SK-N-SH treated with all-trans-retinoic acid at 6 μM for 48 hours (cell line): ENCODE measurements around the gene UMPS.

Experiments used
- ARNTL ChIP-seq: fragments of 450-650 bp; formaldehyde crosslinking; IDR thresholded peaks from 2 replicates; pipeline ENCODE4 v1.5.0; 2020; ENCODE audit warnings: low read depth, mild to moderate bottlenecking, moderate library complexity, borderline replicate concordance
- CSDC2 ChIP-seq: fragments of 250-450 bp; sonication (Bioruptor Pico); IDR thresholded peaks from 2 replicates; pipeline ENCODE4 v1.5.0; 2020; ENCODE audit warnings: mild to moderate bottlenecking, moderate library complexity
- PPARA ChIP-seq: fragments of 250-450 bp; sonication (Bioruptor Pico); IDR thresholded peaks from 2 replicates; pipeline ENCODE4 v1.5.0; 2020; ENCODE audit warnings: mild to moderate bottlenecking, borderline replicate concordance
- RARB ChIP-seq: fragments of 250-450 bp; sonication (Bioruptor Pico); IDR thresholded peaks from 2 replicates; pipeline ENCODE4 v1.8.0; 2021; ENCODE audit warnings: mild to moderate bottlenecking, moderate library complexity
- TOX ChIP-seq: fragments of 250-450 bp; sonication (Bioruptor Pico); IDR thresholded peaks from 2 replicates; pipeline ENCODE4 v1.8.0; 2021; ENCODE audit warnings: mild to moderate bottlenecking, moderate library complexity, borderline replicate concordance
- ZFP3 ChIP-seq: fragments of 250-450 bp; sonication (Bioruptor Pico); IDR thresholded peaks from 2 replicates; pipeline ENCODE4 v1.5.0; 2020; ENCODE audit warnings: mild to moderate bottlenecking, moderate library complexity
- ZNF8 ChIP-seq: fragments of 450-650 bp; formaldehyde crosslinking; IDR thresholded peaks from 2 replicates; pipeline ENCODE4 v1.5.0; 2020; ENCODE audit warnings: mild to moderate bottlenecking, moderate library complexity
- TF ChIP-seq, protein P1 (sequence below): fragments of 250-450 bp; sonication (Bioruptor Pico); IDR thresholded peaks from 2 replicates; pipeline ENCODE4 v1.5.1; 2020; ENCODE audit warnings: low read depth, mild to moderate bottlenecking, moderate library complexity
- TF ChIP-seq, protein P2 (sequence below): fragments of 250-450 bp; sonication (Bioruptor Pico); IDR thresholded peaks from 2 replicates; pipeline ENCODE4 v1.8.0; 2021; ENCODE audit warnings: low read depth, mild to moderate bottlenecking, moderate library complexity, borderline replicate concordance
- TF ChIP-seq, protein P3 (sequence below): fragments of 250-450 bp; sonication (Bioruptor Pico); IDR thresholded peaks from 2 replicates; pipeline ENCODE4 v1.5.1; 2021; ENCODE audit warnings: mild to moderate bottlenecking, moderate library complexity

DNA sequence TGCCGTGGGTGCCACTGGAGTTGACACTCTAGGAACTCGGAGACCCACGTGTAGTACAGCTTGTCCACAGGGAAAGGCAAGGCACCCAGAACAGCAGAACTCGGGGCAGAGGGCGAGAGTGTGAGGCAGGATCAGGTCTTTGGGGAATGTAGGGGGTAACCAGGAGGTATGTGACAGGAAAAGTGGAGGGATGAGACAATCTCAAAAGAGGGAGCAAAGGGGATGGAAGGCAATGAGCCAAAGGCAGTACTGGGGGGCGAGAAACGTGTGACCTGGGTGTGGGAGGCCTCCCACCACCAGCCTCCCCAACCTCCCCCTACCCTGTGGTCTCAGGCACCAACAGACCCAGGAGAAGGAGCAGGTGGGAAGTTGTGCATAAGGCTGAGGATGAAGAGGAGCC, 48.9 kb downstream of the UMPS start:
- no peak for TF ChIP-seq RARB (CRISPR knock-in tag)
- no peak for TF ChIP-seq ZNF8 (CRISPR knock-in tag)
- TF ChIP-seq CSDC2 (CRISPR knock-in tag) = no peak
- TF ChIP-seq PPARA = no peak
- TF ChIP-seq, protein P1, sequence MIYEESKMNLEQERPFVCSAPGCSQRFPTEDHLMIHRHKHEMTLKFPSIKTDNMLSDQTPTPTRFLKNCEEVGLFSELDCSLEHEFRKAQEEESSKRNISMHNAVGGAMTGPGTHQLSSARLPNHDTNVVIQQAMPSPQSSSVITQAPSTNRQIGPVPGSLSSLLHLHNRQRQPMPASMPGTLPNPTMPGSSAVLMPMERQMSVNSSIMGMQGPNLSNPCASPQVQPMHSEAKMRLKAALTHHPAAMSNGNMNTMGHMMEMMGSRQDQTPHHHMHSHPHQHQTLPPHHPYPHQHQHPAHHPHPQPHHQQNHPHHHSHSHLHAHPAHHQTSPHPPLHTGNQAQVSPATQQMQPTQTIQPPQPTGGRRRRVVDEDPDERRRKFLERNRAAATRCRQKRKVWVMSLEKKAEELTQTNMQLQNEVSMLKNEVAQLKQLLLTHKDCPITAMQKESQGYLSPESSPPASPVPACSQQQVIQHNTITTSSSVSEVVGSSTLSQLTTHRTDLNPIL (CRISPR knock-in tag) = no peak
- no peak for TF ChIP-seq TOX
- TF ChIP-seq, protein P2, sequence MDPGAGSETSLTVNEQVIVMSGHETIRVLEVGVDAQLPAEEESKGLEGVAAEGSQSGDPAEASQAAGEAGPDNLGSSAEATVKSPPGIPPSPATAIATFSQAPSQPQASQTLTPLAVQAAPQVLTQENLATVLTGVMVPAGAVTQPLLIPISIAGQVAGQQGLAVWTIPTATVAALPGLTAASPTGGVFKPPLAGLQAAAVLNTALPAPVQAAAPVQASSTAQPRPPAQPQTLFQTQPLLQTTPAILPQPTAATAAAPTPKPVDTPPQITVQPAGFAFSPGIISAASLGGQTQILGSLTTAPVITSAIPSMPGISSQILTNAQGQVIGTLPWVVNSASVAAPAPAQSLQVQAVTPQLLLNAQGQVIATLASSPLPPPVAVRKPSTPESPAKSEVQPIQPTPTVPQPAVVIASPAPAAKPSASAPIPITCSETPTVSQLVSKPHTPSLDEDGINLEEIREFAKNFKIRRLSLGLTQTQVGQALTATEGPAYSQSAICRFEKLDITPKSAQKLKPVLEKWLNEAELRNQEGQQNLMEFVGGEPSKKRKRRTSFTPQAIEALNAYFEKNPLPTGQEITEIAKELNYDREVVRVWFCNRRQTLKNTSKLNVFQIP (CRISPR knock-in tag) = no peak
- no peak for TF ChIP-seq ZFP3 (CRISPR knock-in tag)
- TF ChIP-seq, protein P3, sequence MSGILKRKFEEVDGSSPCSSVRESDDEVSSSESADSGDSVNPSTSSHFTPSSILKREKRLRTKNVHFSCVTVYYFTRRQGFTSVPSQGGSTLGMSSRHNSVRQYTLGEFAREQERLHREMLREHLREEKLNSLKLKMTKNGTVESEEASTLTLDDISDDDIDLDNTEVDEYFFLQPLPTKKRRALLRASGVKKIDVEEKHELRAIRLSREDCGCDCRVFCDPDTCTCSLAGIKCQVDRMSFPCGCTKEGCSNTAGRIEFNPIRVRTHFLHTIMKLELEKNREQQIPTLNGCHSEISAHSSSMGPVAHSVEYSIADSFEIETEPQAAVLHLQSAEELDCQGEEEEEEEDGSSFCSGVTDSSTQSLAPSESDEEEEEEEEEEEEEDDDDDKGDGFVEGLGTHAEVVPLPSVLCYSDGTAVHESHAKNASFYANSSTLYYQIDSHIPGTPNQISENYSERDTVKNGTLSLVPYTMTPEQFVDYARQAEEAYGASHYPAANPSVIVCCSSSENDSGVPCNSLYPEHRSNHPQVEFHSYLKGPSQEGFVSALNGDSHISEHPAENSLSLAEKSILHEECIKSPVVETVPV (CRISPR knock-in tag) = no peak
- no peak for TF ChIP-seq ARNTL (CRISPR knock-in tag)
